ENCODE results near the gene TEAD4.

TEAD4 gene

GRCh38 chr12:2973566-2973965 is 14.4 kb downstream of the TEAD4 start:
- no peaks in the 10 kb centered on the region for H3K27me3 ChIP-seq (ENCODE audit: insufficient read depth, poor library complexity, severe bottlenecking)
- no peak for ATAC-seq (ENCODE audit: low read depth)
- no peak overlapping the region for H3K4me3 ChIP-seq (ENCODE audit: severe bottlenecking)
- H3K9me3 ChIP-seq (ENCODE audit: severe bottlenecking) = no peaks in the 10 kb centered on the region
- no peak for DNase-seq (ENCODE audit: low spot score)
- H3K27ac ChIP-seq (ENCODE audit: poor library complexity, severe bottlenecking) = no peak overlapping the region
- TF ChIP-seq CTCF (IDR thresholded peaks at IDR 0.05; ENCODE audit: poor library complexity, severe bottlenecking) = no peak
- no peaks in the 10 kb centered on the region for H3K4me1 ChIP-seq (ENCODE audit: insufficient read depth, poor library complexity, severe bottlenecking)
- H3K36me3 ChIP-seq (ENCODE audit: low read depth) = peaks cover 17% of the 10 kb centered on the region

- Histone ChIP-seq H3K36me3 (ENCODE audit: low read depth) (peaks cover 7% of the 10 kb centered on the region), H3K4me3 (ENCODE audit: severe bottlenecking) (no peak overlapping the region), H3K9me3 (ENCODE audit: severe bottlenecking) (no peaks in the 10 kb centered on the region), H3K4me1 (ENCODE audit: insufficient read depth, poor library complexity, severe bottlenecking) (no peaks in the 10 kb centered on the region), H3K27me3 (ENCODE audit: insufficient read depth, poor library complexity, severe bottlenecking) (no peaks in the 10 kb centered on the region), H3K27ac (ENCODE audit: poor library complexity, severe bottlenecking) (no peak overlapping the region)
- ATAC-seq (ENCODE audit: low read depth) (peak; percentile 70), DNase-seq (ENCODE audit: low spot score) (no peak)
- TF ChIP-seq CTCF (IDR thresholded peaks at IDR 0.05; ENCODE audit: poor library complexity, severe bottlenecking) = no peak
These were observed 15.4 kb downstream of the TEAD4 start for GRCh38 chr12:2974560-2974971.

- TF ChIP-seq CTCF (IDR thresholded peaks at IDR 0.05; ENCODE audit: poor library complexity, severe bottlenecking) = no peak
- DNase-seq (ENCODE audit: low spot score) (no peak), ATAC-seq (ENCODE audit: low read depth) (no peak)
- Histone ChIP-seq H3K27me3 (ENCODE audit: insufficient read depth, poor library complexity, severe bottlenecking) (no peaks in the 10 kb centered on the region), H3K9me3 (ENCODE audit: severe bottlenecking) (no peaks in the 10 kb centered on the region), H3K36me3 (ENCODE audit: low read depth) (no peaks in the 10 kb centered on the region; the same call in none of the 2 replicates), H3K27ac (ENCODE audit: poor library complexity, severe bottlenecking) (no peak overlapping the region), H3K4me3 (ENCODE audit: severe bottlenecking) (no peak overlapping the region), H3K4me1 (ENCODE audit: insufficient read depth, poor library complexity, severe bottlenecking) (no peaks in the 10 kb centered on the region)
These were observed 17.4 kb downstream of the TEAD4 start for GRCh38 chr12:2976581-2976996.

- DNase-seq (ENCODE audit: low spot score) (no peak), ATAC-seq (ENCODE audit: low read depth) (no peak)
- TF ChIP-seq CTCF (IDR thresholded peaks at IDR 0.05; ENCODE audit: poor library complexity, severe bottlenecking) = no peak
- Histone ChIP-seq H3K4me1 (ENCODE audit: insufficient read depth, poor library complexity, severe bottlenecking) (no peaks in the 10 kb centered on the region), H3K27me3 (ENCODE audit: insufficient read depth, poor library complexity, severe bottlenecking) (no peaks in the 10 kb centered on the region), H3K9me3 (ENCODE audit: severe bottlenecking) (no peaks in the 10 kb centered on the region), H3K4me3 (ENCODE audit: severe bottlenecking) (no peak overlapping the region), H3K27ac (ENCODE audit: poor library complexity, severe bottlenecking) (no peak overlapping the region), H3K36me3 (ENCODE audit: low read depth) (no peaks in the 10 kb centered on the region; the same call in none of the 2 replicates)
These were observed 18.6 kb downstream of the TEAD4 start for GRCh38 chr12:2977776-2978175.

GRCh38 chr12:2979806-2980205 is 20.6 kb downstream of the TEAD4 start:
- Histone ChIP-seq H3K4me1 (ENCODE audit: insufficient read depth, poor library complexity, severe bottlenecking) (no peaks in the 10 kb centered on the region), H3K9me3 (ENCODE audit: severe bottlenecking) (no peaks in the 10 kb centered on the region), H3K36me3 (ENCODE audit: low read depth) (no peaks in the 10 kb centered on the region; the same call in none of the 2 replicates), H3K4me3 (ENCODE audit: severe bottlenecking) (no peak overlapping the region), H3K27me3 (ENCODE audit: insufficient read depth, poor library complexity, severe bottlenecking) (no peaks in the 10 kb centered on the region), H3K27ac (ENCODE audit: poor library complexity, severe bottlenecking) (no peak overlapping the region)
- ATAC-seq (ENCODE audit: low read depth) = no peak
- no peak for DNase-seq (ENCODE audit: low spot score)
- no peak for TF ChIP-seq CTCF (IDR thresholded peaks at IDR 0.05; ENCODE audit: poor library complexity, severe bottlenecking)

All from RWPE2 (cell line).